Lung (tissue), 12 donors: ENCODE results near the gene GATAD2A. TPM values are rescaled to one million over a fixed set of nuclear protein-coding genes. Genes with fewer than 3 reads are reported as not detected.
A peak's percentile ranks its signal among the peaks of the same experiment; 100 is the strongest.

Source experiments
- ATAC-seq: fragments of 200-7000 bp; cut with Tn5 transposase; one replicate; pipeline ENCODE4 v1.9.1; 2020; ENCODE audit warnings: moderate number of reproducible peaks; ENCODE audit not compliant: insufficient read depth, low FRiP score
- DNase-seq, 3 donors: peaks; one replicate each; pipeline ENCODE4 v3.0.0-alpha.2; 2013 to 2017
- H3K27ac ChIP-seq, 2 donors: one replicate each; pipeline ENCODE4 v1.5.1; 2013; ENCODE audit warnings: mild to moderate bottlenecking in 2 of 2, moderate library complexity in 2 of 2, control low read depth in 1 of 2, inconsistent platforms in 1 of 2, low read depth in 1 of 2, low read length in 1 of 2
- H3K27me3 ChIP-seq, 3 donors: one replicate each; pipeline ENCODE4 v1.5.1; 2013; ENCODE audit warnings: low read length in 2 of 3; ENCODE audit not compliant: control insufficient read depth in 3 of 3, insufficient read depth in 3 of 3
- H3K36me3 ChIP-seq, 4 donors: one replicate each; pipeline ENCODE4 v1.5.1; 2013; ENCODE audit warnings: low read length in 4 of 4, mild to moderate bottlenecking in 1 of 4, moderate library complexity in 1 of 4; ENCODE audit not compliant: control insufficient read depth in 4 of 4, insufficient read depth in 4 of 4
- H3K4me1 ChIP-seq, 5 donors: one replicate each; pipeline ENCODE4 v1.5.1; 2013; ENCODE audit warnings: low read length in 5 of 5, mild to moderate bottlenecking in 2 of 5, moderate library complexity in 1 of 5; ENCODE audit not compliant: control insufficient read depth in 5 of 5, insufficient read depth in 5 of 5
- H3K4me3 ChIP-seq: one replicate; pipeline ENCODE4 v1.5.1; 2013; ENCODE audit warnings: mild to moderate bottlenecking, control low read depth, moderate library complexity
- H3K9ac ChIP-seq, 2 donors: one replicate each; pipeline ENCODE4 v1.5.1; 2013; ENCODE audit warnings: low read length in 2 of 2, control low read depth in 1 of 2; ENCODE audit not compliant: insufficient read depth in 1 of 2
- H3K9me3 ChIP-seq, 4 donors: one replicate each; pipeline ENCODE4 v1.5.1; 2013; ENCODE audit warnings: low read length in 3 of 4, mild to moderate bottlenecking in 1 of 4, moderate library complexity in 1 of 4; ENCODE audit not compliant: control insufficient read depth in 4 of 4, insufficient read depth in 3 of 4
- CTCF ChIP-seq: IDR thresholded peaks from 2 replicates; pipeline ENCODE4 v1.5.1; 2012; ENCODE audit warnings: mild to moderate bottlenecking; ENCODE audit errors: control extremely low read depth, extremely low read depth
- WGBS, 2 donors: extraction: QIAGEN DNeasy Blood & Tissue Kit; methylation state at CpG; one replicate each; pipeline ENCODE4 v1.1.7; 2013; 5-methylcytosine and 5-hydroxymethylcytosine counted together
- polyA plus RNA-seq, 2 donors: library from polyadenylated mRNA; stranded (reverse); fragments of 200-250 nt; gene quantifications; one replicate each; pipeline ENCODE4 v1.2.1, GENCODE V29; 2013
- total RNA-seq, 2 donors: library from RNA; depleted of rRNA in 1 of 2; stranded (reverse); fragments of >200 nt in 1 of 2; gene quantifications; one replicate each; pipeline ENCODE4 v1.2.1, GENCODE V29; 2014 to 2021
- donor health status: control.
- donor health status: control.
- donor health status: Bipolar disorder and iron deficiency.
- donor health status: healthy.
- donor health status: DM: yes; HTN: yes; CAD: no.

Gene GATAD2A
- total and polyA plus RNA-seq, 4 donors: 30.6 to 93.7 (median 37.4) TPM

GRCh38 chr19:19490214-19490968 lies 84.9 kb downstream of the GATAD2A start:
- Histone ChIP-seq H3K4me3 (no peak overlapping the region), H3K27ac (peak overlapping the region in 1 of 2 donors; percentile 80), H3K36me3 (peaks cover 3 to 22% (median 9%) of the 10 kb centered on the region in 4 donors), H3K27me3 (no peaks in the 10 kb centered on the region), H3K9me3 (no peaks in the 10 kb centered on the region), H3K9ac (peak overlapping the region in 1 of 2 donors; percentile 63), H3K4me1 (peaks cover 9 to 39% (median 26%) of the 10 kb centered on the region in 5 donors)
- ATAC-seq (no peak), DNase-seq (peak; percentile 90 to 93 (median 93))
- TF ChIP-seq CTCF: peak; percentile 91
- WGBS, 2 donors: 33 to 36% methylated on average over 20 of the region's 20 CpGs

- H3K9me3 ChIP-seq: no peaks in the 10 kb centered on the region
- peaks cover 3 to 30% (median 15%) of the 10 kb centered on the region in 4 donors for H3K36me3 ChIP-seq
- H3K27me3 ChIP-seq: no peaks in the 10 kb centered on the region
- H3K4me3 ChIP-seq: no peak overlapping the region
- H3K27ac ChIP-seq: no peak overlapping the region
- peaks cover 9 to 32% (median 24%) of the 10 kb centered on the region in 5 donors for H3K4me1 ChIP-seq
- TF ChIP-seq CTCF: no peak
- WGBS, 2 donors: 89 to 93% methylated on average over 15 of the region's 15 CpGs
- no peak overlapping the region for H3K9ac ChIP-seq
- DNase-seq: no peak
- no peak for ATAC-seq
Observed at GRCh38 chr19:19491321-19492025, 86.0 kb downstream of the GATAD2A start.

GRCh38 chr19:19492026-19492610 lies 86.6 kb downstream of the GATAD2A start:
- Histone ChIP-seq H3K36me3 (peaks cover 3 to 36% (median 15%) of the 10 kb centered on the region in 4 donors), H3K9ac (no peak overlapping the region), H3K9me3 (no peaks in the 10 kb centered on the region), H3K4me3 (no peak overlapping the region), H3K27me3 (no peaks in the 10 kb centered on the region), H3K4me1 (peaks cover 9 to 32% (median 23%) of the 10 kb centered on the region in 5 donors), H3K27ac (no peak overlapping the region)
- ATAC-seq (no peak), DNase-seq (no peak)
- WGBS, 2 donors: 91 to 93% methylated on average over 21 of the region's 21 CpGs
- TF ChIP-seq CTCF: no peak
